GM18508 (cell line): Measurements from ENCODE around the gene DUSP8.
"Not testable (repeated sequence)": the region's sequence is repeated elsewhere in the genome, so short reads cannot be mapped to it uniquely, and the experiment has no call there.

Experiments
- ATAC-seq: cut with Tn5 transposase; IDR thresholded peaks from one replicate; pipeline ENCODE4 v1.9.1; 2021; ENCODE audit warnings: moderate number of reproducible peaks; ENCODE audit not compliant: insufficient read depth, unreplicated experiment

The DUSP8 gene

DNA sequence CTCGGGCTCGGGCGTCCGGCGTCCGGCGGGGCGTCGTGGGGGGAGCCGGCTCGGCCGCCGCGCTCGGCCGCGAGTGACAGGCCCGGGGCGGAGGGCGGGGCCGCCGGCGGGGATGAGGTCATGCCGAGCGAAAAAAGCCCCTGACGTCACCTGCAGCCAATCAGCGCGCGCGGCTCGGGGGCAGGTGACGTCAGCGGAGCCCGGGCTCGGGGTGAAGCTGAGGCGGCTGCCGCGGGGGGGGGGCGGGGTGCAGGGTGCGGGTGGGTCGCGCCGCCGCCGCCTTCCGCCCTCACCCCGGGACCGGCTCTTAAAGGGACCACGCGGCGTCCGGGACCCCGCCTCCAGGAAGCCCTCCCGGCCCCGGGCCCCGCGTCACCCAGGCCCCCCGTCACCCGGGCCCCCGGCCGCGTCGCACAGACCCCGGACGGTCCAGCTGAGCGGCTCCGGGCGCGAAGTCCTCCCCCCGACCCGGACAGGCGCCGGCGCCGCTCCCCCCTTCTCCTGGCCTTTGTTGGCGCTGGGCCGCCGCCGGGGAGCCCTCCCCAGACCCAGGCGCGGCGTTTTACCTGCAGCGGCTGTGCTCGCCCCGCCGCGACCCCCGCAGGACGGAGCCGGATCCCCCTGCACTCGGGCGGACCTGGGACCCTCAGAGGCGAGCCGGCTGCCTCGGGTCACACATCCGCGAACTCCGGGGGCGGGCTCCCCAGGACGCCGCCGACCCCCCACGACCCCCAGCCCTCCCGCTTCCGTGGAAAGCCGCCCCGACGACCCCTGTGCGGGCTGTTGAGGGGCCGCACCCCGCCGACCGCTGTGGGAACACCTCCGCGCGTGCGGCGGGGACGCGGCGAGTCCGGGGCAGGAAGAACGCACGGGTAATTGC, at the start of gene DUSP8:
DUSP8 (minus strand) TSS at position 75 of the 880 bp plus-strand sequence. CDS start 6,445 bp downstream, outside the sequence.
- ATAC-seq, result no peak

DNA sequence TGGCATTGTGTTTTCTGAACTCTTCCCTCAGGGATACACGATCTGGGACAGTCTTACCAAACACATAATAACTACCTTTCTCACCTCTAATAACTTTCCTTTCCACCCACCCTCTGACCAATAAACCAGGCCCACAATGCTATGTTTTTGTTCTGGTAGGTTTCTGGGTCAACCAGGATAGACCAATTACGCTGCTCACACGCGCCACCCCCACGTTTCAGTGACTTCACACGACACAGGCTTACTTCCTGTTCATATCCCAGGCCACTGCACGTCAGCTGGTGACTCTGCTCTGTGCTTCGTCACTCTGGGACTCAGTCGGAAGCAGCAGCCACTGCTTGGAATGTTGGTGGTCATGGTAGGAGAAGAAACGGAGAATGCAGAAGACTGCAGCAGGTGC, 47.4 kb upstream of the DUSP8 start:
- no peak for ATAC-seq

DNA sequence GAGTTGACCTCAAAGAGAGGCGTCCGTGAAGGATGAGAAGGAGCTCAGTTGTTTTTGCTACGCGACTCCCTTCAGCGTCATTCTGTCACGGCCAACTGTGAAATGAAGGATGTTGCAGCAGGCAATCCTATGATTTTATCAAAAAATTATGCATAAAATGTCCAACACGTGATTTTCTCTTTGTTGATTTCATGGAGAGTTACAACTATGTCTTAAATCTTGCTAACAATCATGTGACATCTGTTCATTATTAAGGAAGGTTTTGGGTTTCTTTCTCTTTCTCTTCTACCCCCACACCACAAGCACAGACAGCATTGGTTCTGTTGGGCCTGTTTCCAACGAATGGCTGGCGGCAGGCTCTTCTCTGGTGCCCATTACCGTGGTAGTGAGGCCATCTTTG, 46.2 kb upstream of the DUSP8 start:
- no peak for ATAC-seq

DNA sequence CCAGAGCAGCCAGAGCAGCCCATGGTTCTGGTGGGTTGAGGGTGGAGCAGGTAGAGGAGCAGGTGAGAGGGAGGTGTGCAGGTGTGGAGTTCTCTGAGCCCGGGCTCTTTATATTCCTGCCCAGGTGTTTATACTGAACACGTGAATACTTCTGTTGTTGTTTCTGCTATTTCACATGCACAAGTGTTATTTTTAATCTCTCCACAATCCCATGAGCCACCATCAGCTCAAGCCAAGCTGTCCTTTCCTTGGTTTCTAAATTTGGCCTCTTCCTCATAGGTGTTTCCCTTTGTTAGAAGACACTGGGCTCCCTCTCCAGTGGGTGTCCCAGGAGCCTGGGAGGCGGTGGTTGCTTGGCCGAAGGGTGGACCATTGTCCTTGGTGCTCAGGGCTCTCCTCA, 36.3 kb upstream of the DUSP8 start, which contains the start of gene KRTAP5-3:
KRTAP5-3 (minus strand) TSS at position 101 of the 400 bp plus-strand sequence; CDS start at position 23, 78 bp downstream.
- ATAC-seq, result no peak

DNA sequence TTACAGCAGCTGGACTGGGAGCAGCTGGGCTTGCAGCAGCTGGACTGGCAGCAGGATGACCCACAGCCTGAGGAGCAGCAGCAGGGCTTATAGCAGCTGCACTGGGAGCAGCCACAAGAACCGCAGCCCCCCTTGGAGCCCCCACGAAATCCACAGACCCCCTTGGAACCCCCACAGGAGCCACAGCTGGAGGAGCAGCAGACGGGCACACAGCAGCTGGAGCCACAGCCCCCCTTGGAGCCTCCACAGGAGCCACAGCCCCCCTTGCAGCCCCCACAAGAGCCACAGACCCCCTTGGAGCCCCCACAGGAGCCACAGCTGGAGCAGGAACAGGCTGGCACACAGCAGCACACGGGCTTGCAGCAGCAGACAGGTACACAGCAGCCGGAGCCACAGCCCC, 35.8 kb upstream of the DUSP8 start:
- ATAC-seq, result not testable (repeated sequence)

- ATAC-seq, result not testable (repeated sequence)
These were observed 35.2 kb upstream of the DUSP8 start for GRCh38 chr11:1607156-1607845.

DNA sequence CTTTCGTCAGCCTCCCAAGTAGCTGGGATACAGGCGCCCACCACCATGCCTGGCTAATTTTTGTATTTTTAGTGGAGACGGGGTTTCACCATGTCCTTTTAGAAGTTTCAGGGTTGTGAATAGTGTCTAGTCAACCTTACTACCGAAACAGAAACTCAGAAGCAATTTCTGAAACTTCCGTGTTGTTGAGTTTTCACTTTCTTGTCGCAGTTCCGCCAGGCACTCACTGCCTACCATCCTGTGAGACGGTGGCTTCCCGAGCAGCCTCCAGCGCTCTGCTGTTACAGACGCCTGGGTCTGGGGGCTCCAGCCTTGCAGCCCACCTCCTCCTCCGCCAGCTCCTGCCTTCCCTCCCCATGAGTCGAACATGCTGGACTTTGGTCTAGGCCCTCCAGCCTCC, 33.9 kb upstream of the DUSP8 start:
- ATAC-seq, result not testable (repeated sequence)

DNA sequence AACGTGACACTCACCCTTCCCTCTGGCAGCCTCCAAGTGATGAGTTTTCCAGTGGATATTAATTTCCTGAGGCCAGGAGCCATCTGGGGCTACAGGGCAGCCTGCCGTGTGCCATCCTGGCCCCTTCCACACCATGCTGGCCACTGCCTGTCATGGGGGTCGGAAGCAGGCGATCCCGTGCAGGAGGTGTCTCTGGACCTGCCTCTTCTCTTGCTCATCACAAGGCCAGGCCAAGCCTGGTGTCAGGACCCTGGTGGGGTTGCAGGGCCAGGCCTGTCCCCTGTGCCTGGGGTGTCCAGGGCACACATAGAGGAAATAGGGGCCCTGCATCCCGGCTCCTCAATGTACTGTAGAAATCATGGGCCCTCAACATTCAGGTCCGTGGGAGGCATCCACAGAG, 32.6 kb upstream of the DUSP8 start:
- ATAC-seq, result no peak

GRCh38 chr11:1604181-1604580, 32.1 kb upstream of the DUSP8 start:
- no peak for ATAC-seq

- no peak for ATAC-seq
These were observed 31.6 kb upstream of the DUSP8 start for GRCh38 chr11:1603629-1604028.

- not testable (repeated sequence) for ATAC-seq
These were observed 29.6 kb upstream of the DUSP8 start for GRCh38 chr11:1601663-1602062.

- no peak for ATAC-seq
These were observed 28.6 kb upstream of the DUSP8 start for GRCh38 chr11:1600626-1601025.

- ATAC-seq, result no peak
These were observed 26.7 kb upstream of the DUSP8 start for GRCh38 chr11:1598816-1599215.

DNA sequence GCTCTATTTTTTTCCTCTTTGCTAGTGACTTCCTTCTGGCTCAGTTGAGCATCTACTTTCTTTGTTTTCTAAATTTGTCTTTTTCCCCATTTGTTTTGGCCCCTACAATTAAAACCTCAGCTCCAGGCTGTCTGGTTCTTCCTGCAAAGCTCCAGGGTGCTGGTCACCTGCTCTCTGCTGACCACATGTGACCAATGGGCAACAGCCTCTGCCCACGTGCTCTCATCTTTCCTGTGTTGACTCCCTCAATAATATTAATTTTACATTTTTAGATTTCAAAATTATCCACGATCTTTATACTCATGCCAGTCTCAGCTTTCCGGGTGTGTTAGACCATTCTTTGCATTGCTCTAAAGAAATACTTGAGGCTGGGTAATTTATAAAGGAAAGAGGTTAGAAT, 26.3 kb upstream of the DUSP8 start:
- not testable (repeated sequence) for ATAC-seq

GRCh38 chr11:1597994-1598380, 25.9 kb upstream of the DUSP8 start, which contains the start of gene KRTAP5-2:
TSS of gene KRTAP5-2 (minus strand) at chr11:1598294. CDS start at chr11:1598250, 44 bp downstream.
- no peak for ATAC-seq

- no peak for ATAC-seq
These were observed 25.4 kb upstream of the DUSP8 start for GRCh38 chr11:1597331-1597993.

GRCh38 chr11:1596576-1597121, 24.6 kb upstream of the DUSP8 start:
- ATAC-seq, result not testable (repeated sequence)

DNA sequence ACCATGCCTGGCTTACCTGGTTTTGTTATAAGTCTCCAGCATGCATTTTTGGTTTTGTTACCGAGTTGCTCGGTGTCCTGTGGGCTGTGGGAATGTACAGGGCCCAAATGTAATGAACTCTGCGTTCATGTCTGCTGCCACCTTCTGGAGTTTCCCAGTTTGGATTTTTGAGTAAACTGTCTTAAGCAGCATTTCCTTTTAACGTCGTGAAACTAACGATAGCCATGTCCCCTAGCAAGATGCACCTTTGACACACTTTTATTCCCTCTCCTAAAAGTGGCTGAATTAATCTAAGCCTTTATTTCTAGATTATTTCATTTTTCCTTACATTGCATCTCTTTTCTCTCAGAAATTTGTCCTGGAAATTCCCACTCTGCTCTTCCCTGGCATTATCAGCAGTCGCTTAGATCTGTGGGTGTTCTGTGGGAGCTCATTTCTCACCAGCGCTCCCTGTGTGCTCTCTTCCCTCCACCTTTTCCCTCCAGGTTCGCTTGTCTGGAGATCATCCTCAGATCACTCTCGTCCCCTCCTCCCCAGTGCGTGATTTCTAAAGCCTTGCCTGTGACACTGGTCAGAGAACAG, 24.0 kb upstream of the DUSP8 start:
- not testable (repeated sequence) for ATAC-seq

GRCh38 chr11:1592628-1593027, 20.6 kb upstream of the DUSP8 start:
- ATAC-seq, result no peak

GRCh38 chr11:1589996-1590395, 17.9 kb upstream of the DUSP8 start:
- ATAC-seq, result no peak
